ENCODE results near the gene EXOC4.

Gene EXOC4

GRCh38 chr7:133354546-133355324 lies 101.9 kb downstream of the EXOC4 start:
- Histone ChIP-seq H3K9me3 (ENCODE audit: control insufficient read depth in 2 of 2, low read length in 2 of 2) (peaks cover 0 to 2% of the 10 kb centered on the region in 2 donors), H3K27me3 (ENCODE audit: control insufficient read depth in 2 of 2, insufficient read depth in 2 of 2, low read length in 2 of 2) (no peaks in the 10 kb centered on the region), H3K9ac (ENCODE audit: low read depth in 1 of 2, low read length in 2 of 2) (no peak overlapping the region), H3K4me3 (ENCODE audit: low read length in 2 of 2) (no peak overlapping the region), H3K36me3 (ENCODE audit: control insufficient read depth in 2 of 2, insufficient read depth in 2 of 2, low read length in 2 of 2) (peaks cover 0 to 3% of the 10 kb centered on the region in 2 donors), H3K4me1 (ENCODE audit: control insufficient read depth in 2 of 2, insufficient read depth in 2 of 2, low read length in 2 of 2) (no peaks in the 10 kb centered on the region), H3K27ac (ENCODE audit: low read depth in 2 of 2, low read length in 2 of 2) (no peak overlapping the region)

- no peak overlapping the region for H3K9ac ChIP-seq (ENCODE audit: low read depth in 1 of 2, low read length in 2 of 2)
- no peaks in the 10 kb centered on the region for H3K4me1 ChIP-seq (ENCODE audit: control insufficient read depth in 2 of 2, insufficient read depth in 2 of 2, low read length in 2 of 2)
- H3K27ac ChIP-seq (ENCODE audit: low read depth in 2 of 2, low read length in 2 of 2): no peak overlapping the region
- no peaks in the 10 kb centered on the region for H3K27me3 ChIP-seq (ENCODE audit: control insufficient read depth in 2 of 2, insufficient read depth in 2 of 2, low read length in 2 of 2)
- H3K4me3 ChIP-seq (ENCODE audit: low read length in 2 of 2): no peak overlapping the region
- peaks cover 0 to 3% of the 10 kb centered on the region in 2 donors for H3K36me3 ChIP-seq (ENCODE audit: control insufficient read depth in 2 of 2, insufficient read depth in 2 of 2, low read length in 2 of 2)
- H3K9me3 ChIP-seq (ENCODE audit: control insufficient read depth in 2 of 2, low read length in 2 of 2): peaks cover 0 to 2% of the 10 kb centered on the region in 2 donors
Observed at GRCh38 chr7:133355325-133355708, 102.4 kb downstream of the EXOC4 start.

GRCh38 chr7:133355822-133356221 lies 102.9 kb downstream of the EXOC4 start:
- Histone ChIP-seq H3K27me3 (ENCODE audit: control insufficient read depth in 2 of 2, insufficient read depth in 2 of 2, low read length in 2 of 2) (no peaks in the 10 kb centered on the region), H3K4me3 (ENCODE audit: low read length in 2 of 2) (no peak overlapping the region), H3K9ac (ENCODE audit: low read depth in 1 of 2, low read length in 2 of 2) (no peak overlapping the region), H3K36me3 (ENCODE audit: control insufficient read depth in 2 of 2, insufficient read depth in 2 of 2, low read length in 2 of 2) (peaks cover 0 to 3% of the 10 kb centered on the region in 2 donors), H3K27ac (ENCODE audit: low read depth in 2 of 2, low read length in 2 of 2) (no peak overlapping the region), H3K9me3 (ENCODE audit: control insufficient read depth in 2 of 2, low read length in 2 of 2) (peaks cover 0 to 2% of the 10 kb centered on the region in 2 donors), H3K4me1 (ENCODE audit: control insufficient read depth in 2 of 2, insufficient read depth in 2 of 2, low read length in 2 of 2) (no peaks in the 10 kb centered on the region)

GRCh38 chr7:133358708-133359107 lies 105.8 kb downstream of the EXOC4 start:
- Histone ChIP-seq H3K27me3 (ENCODE audit: control insufficient read depth in 2 of 2, insufficient read depth in 2 of 2, low read length in 2 of 2) (no peaks in the 10 kb centered on the region), H3K4me1 (ENCODE audit: control insufficient read depth in 2 of 2, insufficient read depth in 2 of 2, low read length in 2 of 2) (no peaks in the 10 kb centered on the region), H3K4me3 (ENCODE audit: low read length in 2 of 2) (no peak overlapping the region), H3K36me3 (ENCODE audit: control insufficient read depth in 2 of 2, insufficient read depth in 2 of 2, low read length in 2 of 2) (peaks cover 3% of the 10 kb centered on the region in 2 donors), H3K9me3 (ENCODE audit: control insufficient read depth in 2 of 2, low read length in 2 of 2) (no peaks in the 10 kb centered on the region), H3K27ac (ENCODE audit: low read depth in 2 of 2, low read length in 2 of 2) (no peak overlapping the region), H3K9ac (ENCODE audit: low read depth in 1 of 2, low read length in 2 of 2) (no peak overlapping the region)

DNA sequence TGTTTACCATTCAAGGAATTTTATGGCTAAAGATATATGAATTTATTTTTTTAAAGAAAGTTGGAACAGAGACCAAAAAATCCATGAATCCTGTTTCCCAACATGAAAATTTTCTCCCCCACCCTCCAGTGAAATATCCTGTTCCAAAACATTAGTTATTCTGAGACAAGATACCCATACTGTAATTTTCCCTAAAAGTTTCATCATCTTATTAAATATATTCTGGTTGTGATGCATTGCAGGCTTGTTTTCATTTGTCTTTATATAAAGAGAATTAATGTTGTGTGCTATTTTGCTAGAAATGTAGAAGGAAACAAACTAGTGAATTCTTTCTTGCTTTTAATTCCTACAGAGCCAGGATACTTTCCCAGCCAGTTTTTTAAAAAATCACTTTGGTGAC lies 106.6 kb downstream of the EXOC4 start:
- no peaks in the 10 kb centered on the region for H3K27me3 ChIP-seq (ENCODE audit: control insufficient read depth in 2 of 2, insufficient read depth in 2 of 2, low read length in 2 of 2)
- no peak overlapping the region for H3K9ac ChIP-seq (ENCODE audit: low read depth in 1 of 2, low read length in 2 of 2)
- H3K27ac ChIP-seq (ENCODE audit: low read depth in 2 of 2, low read length in 2 of 2): no peak overlapping the region
- no peak overlapping the region for H3K4me3 ChIP-seq (ENCODE audit: low read length in 2 of 2)
- H3K4me1 ChIP-seq (ENCODE audit: control insufficient read depth in 2 of 2, insufficient read depth in 2 of 2, low read length in 2 of 2): no peaks in the 10 kb centered on the region
- H3K9me3 ChIP-seq (ENCODE audit: control insufficient read depth in 2 of 2, low read length in 2 of 2): no peaks in the 10 kb centered on the region
- H3K36me3 ChIP-seq (ENCODE audit: control insufficient read depth in 2 of 2, insufficient read depth in 2 of 2, low read length in 2 of 2): peaks cover 3% of the 10 kb centered on the region in 2 donors

GRCh38 chr7:133360201-133360600 lies 107.3 kb downstream of the EXOC4 start:
- Histone ChIP-seq H3K36me3 (ENCODE audit: control insufficient read depth in 2 of 2, insufficient read depth in 2 of 2, low read length in 2 of 2) (peaks cover 3% of the 10 kb centered on the region in 2 donors), H3K4me1 (ENCODE audit: control insufficient read depth in 2 of 2, insufficient read depth in 2 of 2, low read length in 2 of 2) (no peaks in the 10 kb centered on the region), H3K9ac (ENCODE audit: low read depth in 1 of 2, low read length in 2 of 2) (no peak overlapping the region), H3K27me3 (ENCODE audit: control insufficient read depth in 2 of 2, insufficient read depth in 2 of 2, low read length in 2 of 2) (no peaks in the 10 kb centered on the region), H3K4me3 (ENCODE audit: low read length in 2 of 2) (no peak overlapping the region), H3K9me3 (ENCODE audit: control insufficient read depth in 2 of 2, low read length in 2 of 2) (no peaks in the 10 kb centered on the region), H3K27ac (ENCODE audit: low read depth in 2 of 2, low read length in 2 of 2) (no peak overlapping the region)

DNA sequence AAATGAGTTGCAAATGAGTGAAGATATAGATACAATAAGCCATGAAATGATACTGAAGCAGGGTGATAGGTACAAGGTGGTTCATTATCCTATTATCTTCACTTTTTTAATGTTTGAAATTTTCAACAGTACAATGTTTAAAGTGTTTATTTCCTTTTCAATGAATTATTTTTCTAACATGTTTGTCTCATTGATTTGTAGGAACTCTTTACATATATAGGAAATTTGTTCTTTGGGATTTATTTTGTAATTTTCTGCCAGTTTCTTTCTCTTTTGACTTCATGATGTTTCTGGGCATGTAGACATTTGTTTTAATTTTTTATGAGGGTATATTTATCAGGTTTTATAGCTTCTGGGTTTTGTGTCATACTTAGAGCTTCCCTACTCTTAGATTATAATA lies 108.9 kb downstream of the EXOC4 start:
- Histone ChIP-seq H3K9me3 (ENCODE audit: control insufficient read depth in 2 of 2, low read length in 2 of 2) (no peaks in the 10 kb centered on the region), H3K27me3 (ENCODE audit: control insufficient read depth in 2 of 2, insufficient read depth in 2 of 2, low read length in 2 of 2) (no peaks in the 10 kb centered on the region), H3K36me3 (ENCODE audit: control insufficient read depth in 2 of 2, insufficient read depth in 2 of 2, low read length in 2 of 2) (peaks cover 3% of the 10 kb centered on the region in 2 donors), H3K4me3 (ENCODE audit: low read length in 2 of 2) (no peak overlapping the region), H3K9ac (ENCODE audit: low read depth in 1 of 2, low read length in 2 of 2) (no peak overlapping the region), H3K4me1 (ENCODE audit: control insufficient read depth in 2 of 2, insufficient read depth in 2 of 2, low read length in 2 of 2) (no peaks in the 10 kb centered on the region), H3K27ac (ENCODE audit: low read depth in 2 of 2, low read length in 2 of 2) (no peak overlapping the region)

- Histone ChIP-seq H3K36me3 (ENCODE audit: control insufficient read depth in 2 of 2, insufficient read depth in 2 of 2, low read length in 2 of 2) (peaks cover 0 to 3% of the 10 kb centered on the region in 2 donors), H3K27me3 (ENCODE audit: control insufficient read depth in 2 of 2, insufficient read depth in 2 of 2, low read length in 2 of 2) (no peaks in the 10 kb centered on the region), H3K27ac (ENCODE audit: low read depth in 2 of 2, low read length in 2 of 2) (no peak overlapping the region), H3K9me3 (ENCODE audit: control insufficient read depth in 2 of 2, low read length in 2 of 2) (no peaks in the 10 kb centered on the region), H3K9ac (ENCODE audit: low read depth in 1 of 2, low read length in 2 of 2) (no peak overlapping the region), H3K4me1 (ENCODE audit: control insufficient read depth in 2 of 2, insufficient read depth in 2 of 2, low read length in 2 of 2) (no peaks in the 10 kb centered on the region), H3K4me3 (ENCODE audit: low read length in 2 of 2) (no peak overlapping the region)
Observed at GRCh38 chr7:133364959-133365690, 112.2 kb downstream of the EXOC4 start.

GRCh38 chr7:133365917-133366316 lies 113.0 kb downstream of the EXOC4 start:
- Histone ChIP-seq H3K4me3 (ENCODE audit: low read length in 2 of 2) (no peak overlapping the region), H3K27ac (ENCODE audit: low read depth in 2 of 2, low read length in 2 of 2) (no peak overlapping the region), H3K9me3 (ENCODE audit: control insufficient read depth in 2 of 2, low read length in 2 of 2) (no peaks in the 10 kb centered on the region), H3K27me3 (ENCODE audit: control insufficient read depth in 2 of 2, insufficient read depth in 2 of 2, low read length in 2 of 2) (no peaks in the 10 kb centered on the region), H3K4me1 (ENCODE audit: control insufficient read depth in 2 of 2, insufficient read depth in 2 of 2, low read length in 2 of 2) (no peaks in the 10 kb centered on the region), H3K9ac (ENCODE audit: low read depth in 1 of 2, low read length in 2 of 2) (no peak overlapping the region), H3K36me3 (ENCODE audit: control insufficient read depth in 2 of 2, insufficient read depth in 2 of 2, low read length in 2 of 2) (peaks cover 0 to 3% of the 10 kb centered on the region in 2 donors)

GRCh38 chr7:133367561-133367960 lies 114.7 kb downstream of the EXOC4 start:
- H3K27me3 ChIP-seq (ENCODE audit: control insufficient read depth in 2 of 2, insufficient read depth in 2 of 2, low read length in 2 of 2): no peaks in the 10 kb centered on the region
- H3K36me3 ChIP-seq (ENCODE audit: control insufficient read depth in 2 of 2, insufficient read depth in 2 of 2, low read length in 2 of 2): no peaks in the 10 kb centered on the region
- no peaks in the 10 kb centered on the region for H3K4me1 ChIP-seq (ENCODE audit: control insufficient read depth in 2 of 2, insufficient read depth in 2 of 2, low read length in 2 of 2)
- H3K4me3 ChIP-seq (ENCODE audit: low read length in 2 of 2): no peak overlapping the region
- H3K9me3 ChIP-seq (ENCODE audit: control insufficient read depth in 2 of 2, low read length in 2 of 2): no peaks in the 10 kb centered on the region
- no peak overlapping the region for H3K27ac ChIP-seq (ENCODE audit: low read depth in 2 of 2, low read length in 2 of 2)
- H3K9ac ChIP-seq (ENCODE audit: low read depth in 1 of 2, low read length in 2 of 2): no peak overlapping the region
